Adrenal gland (tissue), 12 donors: ENCODE data around the gene WNT3A. TPM values are rescaled to one million over a fixed set of nuclear protein-coding genes. Genes with fewer than 3 reads are reported as not detected.
A peak's percentile ranks its signal among the peaks of the same experiment; 100 is the strongest.

ENCODE experiments used
- DNase-seq, 7 donors: peaks; one replicate each; pipeline ENCODE4 v3.0.0-alpha.2; 2019 to 2020
- H3K27ac ChIP-seq, 5 donors: fragments of 200-600 bp; sonication (generic) in 4 of 5; 1 replicate in 3 of 5; 2 replicates in 2 of 5; pipeline versions ENCODE4 v1.5.1 to v1.8.0; 2016 to 2020; ENCODE audit warnings: mild to moderate bottlenecking in 1 of 5
- H3K27me3 ChIP-seq: fragments of 200-600 bp; 2 replicates; pipeline ENCODE4 v1.8.0; 2021
- H3K36me3 ChIP-seq, 2 donors: fragments of 200-600 bp; replicated peaks in 1 of 2; 1 replicate in 1 of 2; 2 replicates in 1 of 2; pipeline versions ENCODE4 v1.5.1 to v1.8.0; 2018 to 2022
- H3K4me1 ChIP-seq, 2 donors: fragments of 200-600 bp; replicated peaks in 1 of 2; 1 replicate in 1 of 2; 2 replicates in 1 of 2; pipeline versions ENCODE4 v1.5.1 to v1.8.0; 2018 to 2021
- H3K4me3 ChIP-seq, 4 donors: fragments of 200-600 bp; sonication (generic) in 3 of 4; one replicate each; pipeline ENCODE4 v1.5.1; 2016 to 2018
- H3K9me3 ChIP-seq, 3 donors: fragments of 200-600 bp; sonication (generic) in 1 of 3; replicated peaks in 1 of 3; 1 replicate in 2 of 3; 2 replicates in 1 of 3; pipeline versions ENCODE4 v1.5.1 to v1.8.0; 2016 to 2021
- CTCF ChIP-seq, 6 experiments: fragments of 450-650 bp in 4 of 6; fragments of 200-600 bp in 2 of 6; sonication (generic) in 1 of 6; IDR thresholded peaks; 1 replicate in 5 of 6; 2 replicates in 1 of 6; pipeline versions ENCODE4 v1.5.1 to v1.8.0; 2016 to 2021; ENCODE audit warnings: antibody characterized with exemption in 6 of 6, mild to moderate bottlenecking in 2 of 6, moderate library complexity in 1 of 6
- POLR2A ChIP-seq, 2 donors: fragments of 450-650 bp; IDR thresholded peaks; one replicate each; pipeline ENCODE4 v1.6.1; 2017; ENCODE audit warnings: antibody characterized with exemption in 2 of 2, mild to moderate bottlenecking in 2 of 2, moderate library complexity in 1 of 2
- WGBS, 4 donors: extraction: QIAGEN DNeasy Blood & Tissue Kit in 2 of 4; methylation state at CpG; one replicate each; pipeline versions ENCODE4 v1.1.5 to v1.1.7; 2013 to 2017; 5-methylcytosine and 5-hydroxymethylcytosine counted together
- intact Hi-C, 2 donors: fragments of 100-400 bp; cut with DNase I; formaldehyde crosslinking; loops; one replicate each; pipeline versions ENCODE4 v1.14.1 to v1.15.0; 2022 to 2023
- polyA plus RNA-seq, 3 donors: library from polyadenylated mRNA; stranded (reverse); fragments of 200-250 nt in 2 of 3; fragments of 350-450 nt in 1 of 3; fragmentation: Illumina TruSeq in 1 of 3; extraction: RNeasy Lipid Tissue Mini Kit (QIAGEN cat#74804) in 1 of 3; gene quantifications; one replicate each; pipeline ENCODE4 v1.2.3, GENCODE V29; 2013 to 2014
- total RNA-seq, 9 donors: library from RNA; depleted of rRNA in 4 of 9; stranded (reverse); fragments of >200 nt in 4 of 9; fragments of 120-200 nt in 1 of 9; fragmentation: NEBNext Ultra II Directional in 1 of 9; extraction: Animal tissue kit (Norgen Biotek cat#: 25700) in 1 of 9; gene quantifications; one replicate each; pipeline versions ENCODE4 v1.1.0 to v1.2.4, GENCODE V29; 2013 to 2023
- donor health status: healthy with polysubstance abuse.
- donor health status: Bipolar disorder and iron deficiency.
- donor health status: DM: yes; HTN: yes; CAD: no.
- donor health status: DM: no; HTN: no; CAD: no.
- donor health status: DM: no; HTN: no; CAD: no.
- donor health status: DM: yes; HTN: yes; CAD: no.

The WNT3A gene
- total and polyA plus RNA-seq, 12 donors = not detected

- WGBS, 4 donors = 14 to 19% (median 17%) methylated on average over 15 to 19 of the region's 19 CpGs
- no peaks in the 10 kb centered on the region for H3K36me3 ChIP-seq
- H3K4me3 ChIP-seq = no peak overlapping the region
- peak in 4 of 7 donors; percentile 1 to 17 (median 6) for DNase-seq
- no peak overlapping the region for H3K27ac ChIP-seq
- peaks cover 50% of the 10 kb centered on the region for H3K27me3 ChIP-seq
- intact Hi-C loops = no loop called here
- no peak for TF ChIP-seq POLR2A (IDR thresholded peaks at IDR 0.05)
- no peak for TF ChIP-seq CTCF (IDR thresholded peaks at IDR 0.05)
- no peaks in the 10 kb centered on the region for H3K9me3 ChIP-seq
- no peaks in the 10 kb centered on the region for H3K4me1 ChIP-seq
Measured at GRCh38 chr1:228004856-228005462, 1.8 kb upstream of the WNT3A start.

- peak in 4 of 7 donors; percentile 6 to 18 (median 8) for DNase-seq
- no peaks in the 10 kb centered on the region for H3K36me3 ChIP-seq
- intact Hi-C loops = no loop called here
- WGBS, 4 donors = 0 to 5% (median 4%) methylated on average over 4 to 13 of the region's 13 CpGs
- TF ChIP-seq POLR2A (IDR thresholded peaks at IDR 0.05) = no peak
- no peak for TF ChIP-seq CTCF (IDR thresholded peaks at IDR 0.05)
- no peak overlapping the region for H3K4me3 ChIP-seq
- H3K4me1 ChIP-seq = no peaks in the 10 kb centered on the region
- no peaks in the 10 kb centered on the region for H3K9me3 ChIP-seq
- H3K27me3 ChIP-seq = peaks cover 50% of the 10 kb centered on the region
- no peak overlapping the region for H3K27ac ChIP-seq
Measured at GRCh38 chr1:228005511-228006033, 1.2 kb upstream of the WNT3A start.

GRCh38 chr1:228006034-228006785 is 588 bp upstream of the WNT3A start:
- 0 to 3% (median 2%) methylated on average over 1 to 52 of the region's 52 CpGs for WGBS, 4 donors
- no peak overlapping the region for H3K27ac ChIP-seq
- no peak overlapping the region for H3K4me3 ChIP-seq
- TF ChIP-seq CTCF (IDR thresholded peaks at IDR 0.05) (no peak), POLR2A (IDR thresholded peaks at IDR 0.05) (no peak)
- peaks cover 50% of the 10 kb centered on the region for H3K27me3 ChIP-seq
- H3K4me1 ChIP-seq = no peaks in the 10 kb centered on the region
- peak in 4 of 7 donors; percentile 7 to 11 (median 8) for DNase-seq
- H3K9me3 ChIP-seq = no peaks in the 10 kb centered on the region
- H3K36me3 ChIP-seq = no peaks in the 10 kb centered on the region
- intact Hi-C loops = no loop called here

GRCh38 chr1:228007049-228007800 is 427 bp downstream of the WNT3A start:
- no peaks in the 10 kb centered on the region for H3K4me1 ChIP-seq
- no peak for TF ChIP-seq POLR2A (IDR thresholded peaks at IDR 0.05)
- TF ChIP-seq CTCF (IDR thresholded peaks at IDR 0.05) = no peak
- H3K27me3 ChIP-seq = peaks cover 50% of the 10 kb centered on the region
- no peaks in the 10 kb centered on the region for H3K36me3 ChIP-seq
- WGBS, 4 donors = 1 to 3% (median 2%) methylated on average over 29 to 77 of the region's 77 CpGs
- no peaks in the 10 kb centered on the region for H3K9me3 ChIP-seq
- peak in 4 of 7 donors; percentile 6 to 13 (median 8) for DNase-seq
- intact Hi-C loops = no loop called here
- H3K27ac ChIP-seq = no peak overlapping the region
- no peak overlapping the region for H3K4me3 ChIP-seq
